SK-N-SH (cell line): ENCODE data around the gene GSS. TPM values are rescaled to one million over a fixed set of nuclear protein-coding genes. Genes with fewer than 3 reads are reported as not detected.

Source experiments
- CTCF ChIA-PET: fragments of 300-600, 350-600 bp; formaldehyde crosslinking; extraction: SDS; loops from one replicate; lab custom pipeline; 2021; lab: Yijun Ruan, JAX
- POLR2A ChIA-PET: fragments of 350-600 bp; sonication (Branson Sonifier 250); formaldehyde crosslinking; extraction: SDS; loops from one replicate; lab custom pipeline; 2020; ENCODE audit warnings: antibody characterized with exemption, inconsistent platforms; lab: Yijun Ruan, JAX
- DNase-seq: peaks from one replicate; pipeline ENCODE4 v3.0.0; 2012
- H2AFZ ChIP-seq: fragments of 200-600 bp; sonication (generic); 2 replicates; pipeline ENCODE4 v1.8.1; 2016; ENCODE audit warnings: antibody characterized with exemption, mild to moderate bottlenecking, low read depth
- H3F3A ChIP-seq: fragments of 200-600 bp; sonication (generic); replicated peaks from 2 replicates; pipeline ENCODE3; 2016; ENCODE audit warnings: antibody characterized with exemption, mild to moderate bottlenecking; ENCODE audit not compliant: insufficient read depth
- H3K27ac ChIP-seq, 2 experiments: fragments of 200-500 bp in 1 of 2; fragments of 200-600 bp in 1 of 2; sonication (Bioruptor generic) in 1 of 2; sonication (generic), shearing (Covaris generic) in 1 of 2; 2 replicates each; pipeline versions ENCODE4 v1.5.1 to v1.6.1; 2014 to 2016; ENCODE audit warnings: low read depth in 2 of 2, inconsistent platforms in 1 of 2, low read length in 1 of 2, mild to moderate bottlenecking in 1 of 2, mixed read lengths in 1 of 2
- H3K27me3 ChIP-seq: fragments of 200-600 bp; sonication (generic), shearing (Covaris generic); 2 replicates; pipeline ENCODE4 v1.6.1; 2016; ENCODE audit warnings: mixed run types; ENCODE audit not compliant: insufficient read depth
- H3K36me3 ChIP-seq, 2 experiments: fragments of 200-500 bp in 1 of 2; fragments of 200-600 bp in 1 of 2; sonication (Bioruptor generic) in 1 of 2; sonication (generic) in 1 of 2; replicated peaks in 1 of 2; 2 replicates each; pipeline versions ENCODE3 to v1.5.1; 2014 to 2016; ENCODE audit warnings: low read length in 1 of 2, mild to moderate bottlenecking in 1 of 2; ENCODE audit not compliant: insufficient read depth in 2 of 2, control insufficient read depth in 1 of 2
- H3K4me1 ChIP-seq, 2 experiments: fragments of 200-500 bp in 1 of 2; fragments of 200-600 bp in 1 of 2; sonication (Bioruptor generic) in 1 of 2; sonication (generic), shearing (Covaris generic) in 1 of 2; 2 replicates each; pipeline versions ENCODE4 v1.5.1 to v1.6.1; 2014 to 2016; ENCODE audit warnings: low read depth in 1 of 2, low read length in 1 of 2, mixed run types in 1 of 2; ENCODE audit not compliant: insufficient read depth in 2 of 2, control insufficient read depth in 1 of 2
- H3K4me2 ChIP-seq: fragments of 200-600 bp; sonication (generic), shearing (Covaris generic); 2 replicates; pipeline ENCODE4 v1.6.1; 2017; ENCODE audit warnings: mixed run types
- H3K4me3 ChIP-seq, 2 experiments: fragments of 200-500 bp in 1 of 2; fragments of 200-600 bp in 1 of 2; sonication (Bioruptor generic) in 1 of 2; sonication (generic), shearing (Covaris generic) in 1 of 2; 2 replicates each; pipeline versions ENCODE4 v1.5.1 to v1.8.1; 2014 to 2016; ENCODE audit warnings: low read depth in 2 of 2, inconsistent platforms in 1 of 2, low read length in 1 of 2, mild to moderate bottlenecking in 1 of 2, mixed read lengths in 1 of 2, moderate library complexity in 1 of 2
- H3K79me2 ChIP-seq: fragments of 200-600 bp; sonication (generic); 2 replicates; pipeline ENCODE4 v1.8.1; 2017; ENCODE audit warnings: mild to moderate bottlenecking; ENCODE audit not compliant: insufficient read depth
- H3K9ac ChIP-seq: fragments of 200-600 bp; sonication (generic); 2 replicates; pipeline ENCODE4 v1.6.1; 2017; ENCODE audit warnings: mixed run types
- H3K9me2 ChIP-seq: fragments of 200-600 bp; sonication (generic); 2 replicates; pipeline ENCODE4 v1.6.1; 2017; ENCODE audit warnings: mixed run types
- H3K9me3 ChIP-seq: fragments of 200-600 bp; sonication (generic); 2 replicates; pipeline ENCODE4 v1.6.1; 2017; ENCODE audit warnings: mixed run types, mild to moderate bottlenecking, moderate library complexity
- H4K20me1 ChIP-seq: fragments of 200-600 bp; sonication (generic); 2 replicates; pipeline ENCODE4 v1.6.1; 2017; ENCODE audit warnings: mild to moderate bottlenecking, mixed run types; ENCODE audit not compliant: insufficient read depth
- CTCF ChIP-seq: fragments of 200-600 bp; sonication (generic); IDR thresholded peaks from 2 replicates; pipeline ENCODE4 v1.6.1; 2017; ENCODE audit warnings: antibody characterized with exemption, mild to moderate bottlenecking, moderate library complexity
- EP300 ChIP-seq, 2 experiments: IDR thresholded peaks; 2 replicates each; pipeline versions ENCODE4 v1.4.0 to v1.6.1; 2012; ENCODE audit warnings: borderline replicate concordance in 1 of 2, low read depth in 1 of 2, low read length in 1 of 2
- IRF3 ChIP-seq: fragments of 150-350 bp; IDR thresholded peaks from 2 replicates; pipeline ENCODE4 v1.6.1; 2016; ENCODE audit warnings: mild to moderate bottlenecking, low read depth, low read length
- JUND ChIP-seq: IDR thresholded peaks from 2 replicates; pipeline ENCODE4 v1.4.0; 2012
- MEF2A ChIP-seq: IDR thresholded peaks from 2 replicates; pipeline ENCODE4 v1.4.0; 2012; ENCODE audit warnings: low read depth, borderline replicate concordance
- MXI1 ChIP-seq: IDR thresholded peaks from 2 replicates; pipeline ENCODE4 v1.6.1; 2012; ENCODE audit warnings: mild to moderate bottlenecking, low read depth, low read length, improper control_type of control experiment
- NRF1 ChIP-seq: IDR thresholded peaks from 2 replicates; pipeline ENCODE4 v1.6.1; 2012; ENCODE audit warnings: low read depth, mild to moderate bottlenecking, low read length
- RXRA ChIP-seq: IDR thresholded peaks from 2 replicates; pipeline ENCODE4 v1.4.0; 2012; ENCODE audit warnings: low read depth, mild to moderate bottlenecking, borderline replicate concordance
- SIN3A ChIP-seq: IDR thresholded peaks from 2 replicates; pipeline ENCODE4 v1.6.1; 2012; ENCODE audit warnings: low read depth, mild to moderate bottlenecking, low read length, moderate library complexity, borderline replicate concordance
- USF1 ChIP-seq: IDR thresholded peaks from 2 replicates; pipeline ENCODE4 v1.4.0; 2012; ENCODE audit warnings: low read depth, borderline replicate concordance
- USF2 ChIP-seq: fragments of 150-350 bp; IDR thresholded peaks from 2 replicates; pipeline ENCODE4 v1.6.1; 2017; ENCODE audit warnings: antibody characterized with exemption, low read length, low read depth, borderline replicate concordance
- WGBS: methylation state at CpG from one replicate; pipeline ENCODE4 v1.1.6; 2017; ENCODE audit warnings: low lambda C conversion rate; 5-methylcytosine and 5-hydroxymethylcytosine counted together
- polyA plus RNA-seq, 3 experiments: library from polyadenylated mRNA; depleted of rRNA; stranded (reverse); fragments of >200 nt; gene quantifications; 2 replicates each; pipeline ENCODE4 v1.2.3, GENCODE V29; 2012
- TF ChIP-seq, protein P1 (sequence below): IDR thresholded peaks from 2 replicates; pipeline ENCODE4 v1.4.0; 2012; ENCODE audit warnings: low read depth, borderline replicate concordance

GSS gene
- polyA plus RNA-seq, 1 of the 3 experiments (the other 2 are of a cell fraction), result 95.6 TPM

GRCh38 chr20:34947336-34947735 lies 8.3 kb downstream of the GSS start:
- no peaks in the 10 kb centered on the region for H3K27me3 ChIP-seq
- H3K27ac ChIP-seq, result no peak overlapping the region
- DNase-seq, result no peak
- H3F3A ChIP-seq, result peaks cover 9% of the 10 kb centered on the region
- H3K79me2 ChIP-seq, result 0 out of 2 replicates have a peak, but pooled peaks cover 13% of the 10 kb centered on the region
- no peak overlapping the region for H3K4me3 ChIP-seq
- H3K4me2 ChIP-seq, result no peak overlapping the region
- no peaks in the 10 kb centered on the region for H4K20me1 ChIP-seq
- H3K4me1 ChIP-seq, result peaks cover 0 to 8% of the 10 kb centered on the region in 2 experiments; a peak in 1 of 4 replicates
- no peak overlapping the region for H3K9ac ChIP-seq
- no peaks in the 10 kb centered on the region for H3K9me3 ChIP-seq
- no peak overlapping the region for H2AFZ ChIP-seq
- no peaks in the 10 kb centered on the region for H3K9me2 ChIP-seq
- no peak for TF ChIP-seq USF1
- POLR2A ChIA-PET, result no interaction called here
- H3K36me3 ChIP-seq, result peaks cover 47 to 51% of the 10 kb centered on the region in 2 experiments
- CTCF ChIA-PET, result no interaction called here

DNA sequence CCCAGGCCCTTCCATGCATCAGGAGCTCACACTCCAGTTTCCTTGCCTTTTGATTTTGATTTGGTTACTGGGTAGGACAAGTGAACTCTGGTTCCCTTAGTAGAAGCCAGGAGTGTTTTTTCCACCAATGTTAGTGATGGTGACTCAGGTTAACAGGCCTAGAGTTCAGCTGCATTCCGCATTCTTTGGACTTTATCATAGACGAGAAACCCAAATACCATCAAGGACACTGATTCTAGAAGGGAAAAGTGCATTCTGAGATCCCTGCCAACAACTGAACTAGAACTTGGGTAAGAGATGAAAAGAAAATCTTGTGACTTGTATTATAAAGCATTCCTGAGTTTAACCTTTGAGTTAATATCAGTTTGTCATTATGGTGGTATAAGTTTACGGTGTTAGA lies 8.9 kb downstream of the GSS start:
- CTCF ChIA-PET, result no interaction called here
- no peak for DNase-seq
- 84% methylated on average over 3 of the region's 3 CpGs for WGBS

GRCh38 chr20:34945315-34946077 lies 10.1 kb downstream of the GSS start:
- H3K9me3 ChIP-seq, result no peaks in the 10 kb centered on the region
- H3K9ac ChIP-seq, result no peak overlapping the region
- H3K4me1 ChIP-seq, result peaks cover 0 to 8% of the 10 kb centered on the region in 2 experiments; a peak in 1 of 4 replicates
- H3K4me2 ChIP-seq, result no peak overlapping the region
- WGBS, result 96% methylated on average over 7 of the region's 7 CpGs
- no peak overlapping the region for H3K4me3 ChIP-seq
- H3K79me2 ChIP-seq, result 0 out of 2 replicates have a peak, but pooled peaks cover 5% of the 10 kb centered on the region
- no peaks in the 10 kb centered on the region for H3K9me2 ChIP-seq
- ChIA-PET POLR2A (no interaction called here), CTCF (no interaction called here)
- no peaks in the 10 kb centered on the region for H4K20me1 ChIP-seq
- H2AFZ ChIP-seq, result no peak overlapping the region
- peaks cover 47 to 49% of the 10 kb centered on the region in 2 experiments for H3K36me3 ChIP-seq
- no peaks in the 10 kb centered on the region for H3K27me3 ChIP-seq
- no peak for DNase-seq
- H3F3A ChIP-seq, result peaks cover 9% of the 10 kb centered on the region
- H3K27ac ChIP-seq, result no peak overlapping the region
- TF ChIP-seq NRF1 (no peak), MEF2A (no peak), JUND (no peak), SIN3A (no peak), MXI1 (no peak), RXRA (no peak), USF2 (no peak), CTCF (no peak), IRF3 (no peak), EP300 (IDR thresholded peaks at IDR 0.05; ENCODE audit: borderline replicate concordance in 1 of 2, low read depth in 1 of 2, low read length in 1 of 2) (no peak)
- TF ChIP-seq, protein P1, sequence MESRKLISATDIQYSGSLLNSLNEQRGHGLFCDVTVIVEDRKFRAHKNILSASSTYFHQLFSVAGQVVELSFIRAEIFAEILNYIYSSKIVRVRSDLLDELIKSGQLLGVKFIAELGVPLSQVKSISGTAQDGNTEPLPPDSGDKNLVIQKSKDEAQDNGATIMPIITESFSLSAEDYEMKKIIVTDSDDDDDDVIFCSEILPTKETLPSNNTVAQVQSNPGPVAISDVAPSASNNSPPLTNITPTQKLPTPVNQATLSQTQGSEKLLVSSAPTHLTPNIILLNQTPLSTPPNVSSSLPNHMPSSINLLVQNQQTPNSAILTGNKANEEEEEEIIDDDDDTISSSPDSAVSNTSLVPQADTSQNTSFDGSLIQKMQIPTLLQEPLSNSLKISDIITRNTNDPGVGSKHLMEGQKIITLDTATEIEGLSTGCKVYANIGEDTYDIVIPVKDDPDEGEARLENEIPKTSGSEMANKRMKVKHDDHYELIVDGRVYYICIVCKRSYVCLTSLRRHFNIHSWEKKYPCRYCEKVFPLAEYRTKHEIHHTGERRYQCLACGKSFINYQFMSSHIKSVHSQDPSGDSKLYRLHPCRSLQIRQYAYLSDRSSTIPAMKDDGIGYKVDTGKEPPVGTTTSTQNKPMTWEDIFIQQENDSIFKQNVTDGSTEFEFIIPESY, result no peak

More for the DNA sequence above, 8.9 kb downstream of the GSS start:
- H2AFZ ChIP-seq, result no peak overlapping the region
- H3K4me3 ChIP-seq, result no peak overlapping the region
- peaks cover 9% of the 10 kb centered on the region for H3F3A ChIP-seq
- H3K4me2 ChIP-seq, result no peak overlapping the region
- H3K79me2 ChIP-seq, result 0 out of 2 replicates have a peak, but pooled peaks cover 7% of the 10 kb centered on the region
- TF ChIP-seq RXRA, result no peak
- no peaks in the 10 kb centered on the region for H3K9me3 ChIP-seq
- no peaks in the 10 kb centered on the region for H3K9me2 ChIP-seq
- no peaks in the 10 kb centered on the region for H4K20me1 ChIP-seq
- H3K4me1 ChIP-seq, result peaks cover 0 to 8% of the 10 kb centered on the region in 2 experiments; a peak in 1 of 4 replicates
- no peaks in the 10 kb centered on the region for H3K27me3 ChIP-seq
- no peak overlapping the region for H3K9ac ChIP-seq
- peaks cover 53 to 54% of the 10 kb centered on the region in 2 experiments for H3K36me3 ChIP-seq
- POLR2A ChIA-PET, result no interaction called here
- no peak overlapping the region for H3K27ac ChIP-seq
